ENCODE data around the gene DOCK11. TPM values are rescaled to one million over a fixed set of nuclear protein-coding genes. Genes with fewer than 3 reads are reported as not detected.

Gene DOCK11
- total RNA-seq, 2 experiments from 2014 or later: 27.0 to 34.7 TPM

- Histone ChIP-seq H3K79me2 (ENCODE audit: insufficient read depth, low read depth, low read length) (peaks cover 14% of the 10 kb centered on the region; the same call in 1 of the 2 replicates), H3K27ac (ENCODE audit: low read depth, low read length, poor library complexity, severe bottlenecking) (no peak overlapping the region)
These were observed 45.9 kb downstream of the DOCK11 start for GRCh38 chrX:118541482-118541881.

GRCh38 chrX:118545510-118545909, 49.9 kb downstream of the DOCK11 start:
- no peaks in the 10 kb centered on the region for H3K9me2 ChIP-seq (ENCODE audit: insufficient read depth, low read length)
- H3K9me3 ChIP-seq (ENCODE audit: low read length): no peaks in the 10 kb centered on the region
- no peak overlapping the region for H3K4me2 ChIP-seq (ENCODE audit: low read length)
- no TSS peak for BruUV-seq (replicated peaks)
- H3K79me2 ChIP-seq (ENCODE audit: insufficient read depth, low read depth, low read length): no peaks in the 10 kb centered on the region
- ChIA-PET POLR2A (interaction anchor here (0.6 kb wide), 1 partner anchor 15 kb away, joined by 5 read pairs; no protein-coding TSS in a partner anchor), CTCF (ENCODE audit: unreplicated experiment) (no interaction called here)
- H3K4me3 ChIP-seq (ENCODE audit: low read depth, low read length, poor library complexity, severe bottlenecking): no peak overlapping the region
- no peaks in the 10 kb centered on the region for H4K20me1 ChIP-seq (ENCODE audit: insufficient read depth, low read length)
- DNase-seq (ENCODE audit: low spot score): no peak
- no peak overlapping the region for H2AFZ ChIP-seq (ENCODE audit: low read length)
- H3K4me1 ChIP-seq (ENCODE audit: insufficient read depth, low read length, poor library complexity, severe bottlenecking): no peaks in the 10 kb centered on the region
- no peak overlapping the region for H3K27ac ChIP-seq (ENCODE audit: low read depth, low read length, poor library complexity, severe bottlenecking)
- TF ChIP-seq CTCF (conservative IDR thresholded peaks at IDR 0.05; ENCODE audit: low read length) (no peak), EZH2phosphoT487 (IDR thresholded peaks at IDR 0.05; ENCODE audit: borderline replicate concordance, low read depth, low read length) (no peak)
- H3K36me3 ChIP-seq (ENCODE audit: insufficient read depth, low read length): peaks cover 25% of the 10 kb centered on the region
- intact Hi-C loops (cut with micrococcal nuclease; ENCODE audit: unreplicated experiment): no loop called here

More at GRCh38 chrX:118541482-118541881, 45.9 kb downstream of the DOCK11 start:
- Histone ChIP-seq H2AFZ (ENCODE audit: low read length) (no peak overlapping the region), H3K9me2 (ENCODE audit: insufficient read depth, low read length) (no peaks in the 10 kb centered on the region), H4K20me1 (ENCODE audit: insufficient read depth, low read length) (no peaks in the 10 kb centered on the region), H3K9me3 (ENCODE audit: low read length) (no peaks in the 10 kb centered on the region), H3K36me3 (ENCODE audit: insufficient read depth, low read length) (peaks cover 14% of the 10 kb centered on the region; the same call in 1 of the 2 replicates), H3K4me3 (ENCODE audit: low read depth, low read length, poor library complexity, severe bottlenecking) (no peak overlapping the region), H3K4me1 (ENCODE audit: insufficient read depth, low read length, poor library complexity, severe bottlenecking) (peaks cover 14% of the 10 kb centered on the region), H3K4me2 (ENCODE audit: low read length) (no peak overlapping the region)
- DNase-seq (ENCODE audit: low spot score): no peak
- ChIA-PET POLR2A (no interaction called here), CTCF (ENCODE audit: unreplicated experiment) (no interaction called here)
- TF ChIP-seq CTCF (conservative IDR thresholded peaks at IDR 0.05; ENCODE audit: low read length) (no peak), EZH2phosphoT487 (IDR thresholded peaks at IDR 0.05; ENCODE audit: borderline replicate concordance, low read depth, low read length) (no peak)
- intact Hi-C loops (cut with micrococcal nuclease; ENCODE audit: unreplicated experiment): no loop called here
- no TSS peak for BruUV-seq (replicated peaks)

- DNase-seq (ENCODE audit: low spot score): no peak
- no peaks in the 10 kb centered on the region for H3K79me2 ChIP-seq (ENCODE audit: insufficient read depth, low read depth, low read length)
- TF ChIP-seq EZH2phosphoT487 (IDR thresholded peaks at IDR 0.05; ENCODE audit: borderline replicate concordance, low read depth, low read length) (no peak), CTCF (conservative IDR thresholded peaks at IDR 0.05; ENCODE audit: low read length) (no peak)
- H3K4me1 ChIP-seq (ENCODE audit: insufficient read depth, low read length, poor library complexity, severe bottlenecking): no peaks in the 10 kb centered on the region
- ChIA-PET POLR2A (interaction anchor here (0.9 kb wide), 1 partner anchor 65 kb away, joined by 4 read pairs; no protein-coding TSS in a partner anchor), CTCF (ENCODE audit: unreplicated experiment) (no interaction called here)
- no TSS peak for BruUV-seq (replicated peaks)
- peaks cover 25% of the 10 kb centered on the region for H3K36me3 ChIP-seq (ENCODE audit: insufficient read depth, low read length)
- no peak overlapping the region for H2AFZ ChIP-seq (ENCODE audit: low read length)
- no peak overlapping the region for H3K27ac ChIP-seq (ENCODE audit: low read depth, low read length, poor library complexity, severe bottlenecking)
- no peaks in the 10 kb centered on the region for H4K20me1 ChIP-seq (ENCODE audit: insufficient read depth, low read length)
- H3K4me3 ChIP-seq (ENCODE audit: low read depth, low read length, poor library complexity, severe bottlenecking): no peak overlapping the region
- H3K9me2 ChIP-seq (ENCODE audit: insufficient read depth, low read length): no peaks in the 10 kb centered on the region
- no peak overlapping the region for H3K4me2 ChIP-seq (ENCODE audit: low read length)
- intact Hi-C loops (cut with micrococcal nuclease; ENCODE audit: unreplicated experiment): no loop called here
- H3K9me3 ChIP-seq (ENCODE audit: low read length): no peaks in the 10 kb centered on the region
These were observed 53.2 kb downstream of the DOCK11 start for GRCh38 chrX:118548841-118549240.
